ENCODE results near the gene IL19. TPM values are rescaled to one million over a fixed set of nuclear protein-coding genes. Genes with fewer than 3 reads are reported as not detected.
A peak's percentile ranks its signal among the peaks of the same experiment; 100 is the strongest.

The IL19 gene
- total RNA-seq, 5 donors from 2014 or later (not counting 1 experiment from before 2014, with no cell fraction given), result not detected

DNA sequence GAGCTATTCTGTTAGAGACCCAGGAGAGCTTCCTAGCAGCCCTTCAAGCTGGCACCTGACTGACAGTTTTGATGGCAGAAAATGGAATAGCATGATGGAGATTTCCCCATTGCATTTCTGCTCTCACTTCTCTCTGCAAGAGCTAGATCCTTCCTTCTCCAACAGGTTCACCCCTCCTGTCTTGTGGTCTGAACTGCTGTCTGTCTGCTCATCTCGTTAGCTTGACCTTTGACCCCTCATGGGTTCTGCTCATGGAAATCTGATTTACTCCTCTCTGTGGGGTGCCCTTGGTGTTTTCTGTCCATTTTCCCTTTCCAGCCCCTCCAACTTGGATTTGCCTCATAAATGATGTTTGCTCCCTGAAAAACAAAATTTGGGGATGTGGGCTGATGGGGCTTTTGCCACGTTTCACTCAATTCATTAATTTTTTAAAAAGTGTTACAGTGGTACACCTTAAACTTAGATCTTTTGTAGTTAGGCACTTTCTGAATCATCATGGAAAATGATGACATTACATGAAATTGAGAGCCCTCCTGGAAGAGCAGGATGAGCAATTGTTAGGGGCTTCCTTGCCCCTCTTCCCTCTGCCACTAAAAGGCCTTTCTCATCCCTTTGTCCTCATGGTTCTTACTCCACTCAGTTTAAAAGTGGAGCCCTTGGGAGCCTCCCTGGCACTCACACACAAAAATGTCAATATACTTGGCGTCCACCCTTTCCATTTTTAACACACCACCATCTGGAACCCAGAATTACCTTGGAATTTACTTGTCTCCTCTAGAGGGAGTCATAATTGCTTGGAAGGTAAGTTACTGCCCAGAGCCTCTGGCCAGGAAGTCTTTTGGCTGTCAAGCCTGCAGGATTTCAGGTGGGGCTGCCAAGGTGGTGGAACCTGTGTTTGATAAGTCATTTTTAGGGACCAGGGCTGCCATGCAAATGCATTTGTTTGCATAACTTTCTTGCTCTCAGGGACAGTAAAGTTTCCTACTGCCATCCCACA is 31.9 kb upstream of the IL19 start:
- CTCF ChIA-PET, result interaction anchor here (0.8 to 5.9 kb wide), 8 partner anchors 10 to 243 kb away, joined by 3 to 140 read pairs (median 4); no protein-coding TSS in a partner anchor
- H3K27ac Mint-ChIP-seq, result peak overlapping the region; percentile 91
- Histone ChIP-seq H3K9me3 (no peaks in the 10 kb centered on the region), H3K4me3 (ENCODE audit: control insufficient read depth in 1 of 2, extremely low read depth in 1 of 2, low read length in 1 of 2) (no peak overlapping the region), H3K36me3 (ENCODE audit: control insufficient read depth in 2 of 2, extremely low read depth in 1 of 2, insufficient read depth in 1 of 2, low read length in 1 of 2) (peaks cover 3 to 10% of the 10 kb centered on the region in 2 donors), H3K27me3 (replicated peaks in 1 of 2; ENCODE audit: control insufficient read depth in 2 of 2, extremely low read depth in 1 of 2, insufficient read depth in 2 of 2, low read length in 1 of 2) (no peaks in the 10 kb centered on the region), H3K4me1 (ENCODE audit: control insufficient read depth in 1 of 2, extremely low read depth in 1 of 2, insufficient read depth in 2 of 2, low read length in 2 of 2) (peaks cover 53 to 71% of the 10 kb centered on the region in 2 experiments), H3K27ac (ENCODE audit: low read length) (peak overlapping the region; percentile 89)
- no peaks in the 10 kb centered on the region for H3K27me3 Mint-ChIP-seq
- DNase-seq (no peak), ATAC-seq (replicated peaks in 1 of 4) (no peak)
- H3K4me1 Mint-ChIP-seq, result peaks cover 57 to 82% (median 78%) of the 10 kb centered on the region in 3 donors
- H3K36me3 Mint-ChIP-seq, result peaks cover under 1% of the 10 kb centered on the region
- WGBS (ENCODE audit: insufficient coverage), result 67% methylated on average over 1 of the region's 3 CpGs
- H3K9me3 Mint-ChIP-seq, result no peaks in the 10 kb centered on the region
- H3K4me3 Mint-ChIP-seq, result peak overlapping the region in 1 of 3 donors; percentile 63
- POLR2A ChIA-PET, result interaction anchor here (0.6 to 1.0 kb wide), 3 partner anchors 22 to 69 kb away, joined by 3 to 4 read pairs (median 4); no protein-coding TSS in a partner anchor

DNA sequence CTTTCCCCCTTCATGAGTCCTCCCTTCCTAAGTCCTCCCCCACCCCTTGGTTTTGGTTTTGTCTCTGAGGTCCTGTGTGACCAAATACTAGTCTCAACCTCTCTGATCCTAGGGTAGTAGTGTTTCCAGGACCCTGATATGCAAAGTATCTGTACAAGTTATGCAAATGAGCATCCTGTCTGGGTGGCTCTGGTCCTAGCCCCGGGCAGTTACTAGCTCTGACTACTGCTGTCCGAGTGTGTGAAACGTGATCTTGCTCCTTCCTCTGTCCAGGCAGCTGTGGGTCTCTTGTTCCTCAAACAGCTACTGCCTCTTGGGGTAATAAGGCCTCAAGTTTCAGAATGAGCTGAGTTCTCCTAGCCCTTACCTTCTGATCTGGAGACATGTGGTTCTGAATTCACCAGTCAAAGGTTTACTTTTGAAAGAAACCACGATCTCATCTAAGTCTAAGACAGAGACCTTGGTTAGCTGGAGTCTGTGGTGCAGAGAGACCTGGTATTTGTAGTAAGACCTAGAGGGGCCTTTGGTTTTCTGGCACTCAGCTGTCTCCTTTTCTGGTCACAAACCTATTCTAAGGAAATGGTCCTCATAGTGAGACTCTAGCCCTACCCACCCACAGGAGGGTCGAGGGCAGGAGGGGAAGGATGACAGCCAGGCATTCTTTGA is 31.0 kb upstream of the IL19 start:
- no peaks in the 10 kb centered on the region for H3K27me3 Mint-ChIP-seq
- DNase-seq (peak in 2 of 35 experiments; percentile 20 to 59), ATAC-seq (replicated peaks in 1 of 4) (peak; percentile 56 to 63 (median 58))
- H3K9me3 Mint-ChIP-seq, result no peaks in the 10 kb centered on the region
- Histone ChIP-seq H3K9me3 (no peaks in the 10 kb centered on the region), H3K4me1 (ENCODE audit: control insufficient read depth in 1 of 2, extremely low read depth in 1 of 2, insufficient read depth in 2 of 2, low read length in 2 of 2) (peaks cover 53 to 72% of the 10 kb centered on the region in 2 experiments), H3K36me3 (ENCODE audit: control insufficient read depth in 2 of 2, extremely low read depth in 1 of 2, insufficient read depth in 1 of 2, low read length in 1 of 2) (peaks cover 3 to 4% of the 10 kb centered on the region in 2 donors), H3K27me3 (replicated peaks in 1 of 2; ENCODE audit: control insufficient read depth in 2 of 2, extremely low read depth in 1 of 2, insufficient read depth in 2 of 2, low read length in 1 of 2) (no peaks in the 10 kb centered on the region), H3K27ac (ENCODE audit: low read length) (peak overlapping the region; percentile 42), H3K4me3 (ENCODE audit: control insufficient read depth in 1 of 2, extremely low read depth in 1 of 2, low read length in 1 of 2) (no peak overlapping the region)
- H3K27ac Mint-ChIP-seq, result peak overlapping the region; percentile 79 to 91
- peak overlapping the region in 1 of 3 donors; percentile 63 for H3K4me3 Mint-ChIP-seq
- ChIA-PET POLR2A (interaction anchor here in 1 of 2 donors (0.6 to 1.0 kb wide), 3 partner anchors 27 to 71 kb away, joined by 3 to 4 read pairs (median 3); no protein-coding TSS in a partner anchor), CTCF (interaction anchor here in 1 of 2 donors (0.6 to 1.5 kb wide), 12 partner anchors 10 to 247 kb away, joined by 3 to 7 read pairs (median 4); no protein-coding TSS in a partner anchor)
- WGBS (ENCODE audit: insufficient coverage), result 8% methylated on average over 3 of the region's 5 CpGs
- H3K36me3 Mint-ChIP-seq, result no peaks in the 10 kb centered on the region
- peaks cover 59 to 82% (median 80%) of the 10 kb centered on the region in 3 donors for H3K4me1 Mint-ChIP-seq

DNA sequence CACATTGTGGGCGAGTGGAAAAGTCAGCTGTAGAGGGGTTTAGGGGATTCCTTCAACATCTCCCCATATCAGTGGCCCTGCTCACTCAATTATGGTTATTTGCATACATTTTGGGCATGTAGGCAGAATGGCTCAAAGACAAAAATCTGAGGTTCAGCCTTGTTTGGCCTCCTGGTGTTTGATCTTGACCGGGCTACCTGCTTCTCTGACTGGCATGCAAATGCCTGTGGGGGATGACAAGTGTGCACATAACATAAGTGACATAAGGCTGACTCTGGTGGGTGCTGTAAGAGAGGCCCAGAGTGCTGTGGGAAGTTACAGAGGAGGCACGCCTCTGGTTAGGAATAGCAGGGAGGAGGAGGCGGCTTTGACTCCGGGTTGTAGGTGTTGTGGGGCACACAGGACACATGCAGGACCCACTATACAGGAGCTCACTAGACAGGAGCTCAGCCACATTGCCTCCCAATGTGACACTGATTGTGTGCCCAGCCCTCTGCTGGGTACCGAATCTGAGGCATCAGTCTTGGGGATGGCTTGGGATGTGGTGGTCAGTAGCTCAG is 29.4 kb upstream of the IL19 start:
- WGBS (ENCODE audit: insufficient coverage), result 83% methylated on average over 4 of the region's 6 CpGs
- no peak overlapping the region for H3K4me3 ChIP-seq (ENCODE audit: control insufficient read depth in 1 of 2, extremely low read depth in 1 of 2, low read length in 1 of 2)
- H3K9me3 ChIP-seq, result no peaks in the 10 kb centered on the region
- ChIA-PET CTCF (interaction anchor here in 1 of 2 donors (0.6 kb wide), 1 partner anchor 136 kb away, joined by 6 read pairs; no protein-coding TSS in a partner anchor), POLR2A (interaction anchor here in 1 of 2 donors (0.5 to 0.6 kb wide), 2 partner anchors 30 to 88 kb away, joined by 4 to 5 read pairs; no protein-coding TSS in a partner anchor)
- no peaks in the 10 kb centered on the region for H3K27me3 Mint-ChIP-seq
- H3K36me3 Mint-ChIP-seq, result no peaks in the 10 kb centered on the region
- ATAC-seq (replicated peaks in 1 of 4) (no peak), DNase-seq (no peak)
- H3K27ac ChIP-seq (ENCODE audit: low read length), result no peak overlapping the region
- H3K36me3 ChIP-seq (ENCODE audit: control insufficient read depth in 2 of 2, extremely low read depth in 1 of 2, insufficient read depth in 1 of 2, low read length in 1 of 2), result no peaks in the 10 kb centered on the region
- no peak overlapping the region for H3K27ac Mint-ChIP-seq
- H3K4me1 ChIP-seq (ENCODE audit: control insufficient read depth in 1 of 2, extremely low read depth in 1 of 2, insufficient read depth in 2 of 2, low read length in 2 of 2), result peaks cover 42 to 62% of the 10 kb centered on the region in 2 experiments
- H3K9me3 Mint-ChIP-seq, result no peaks in the 10 kb centered on the region
- H3K27me3 ChIP-seq (replicated peaks in 1 of 2; ENCODE audit: control insufficient read depth in 2 of 2, extremely low read depth in 1 of 2, insufficient read depth in 2 of 2, low read length in 1 of 2), result no peaks in the 10 kb centered on the region
- H3K4me3 Mint-ChIP-seq, result no peak overlapping the region
- H3K4me1 Mint-ChIP-seq, result peaks cover 53 to 82% (median 80%) of the 10 kb centered on the region in 3 donors

DNA sequence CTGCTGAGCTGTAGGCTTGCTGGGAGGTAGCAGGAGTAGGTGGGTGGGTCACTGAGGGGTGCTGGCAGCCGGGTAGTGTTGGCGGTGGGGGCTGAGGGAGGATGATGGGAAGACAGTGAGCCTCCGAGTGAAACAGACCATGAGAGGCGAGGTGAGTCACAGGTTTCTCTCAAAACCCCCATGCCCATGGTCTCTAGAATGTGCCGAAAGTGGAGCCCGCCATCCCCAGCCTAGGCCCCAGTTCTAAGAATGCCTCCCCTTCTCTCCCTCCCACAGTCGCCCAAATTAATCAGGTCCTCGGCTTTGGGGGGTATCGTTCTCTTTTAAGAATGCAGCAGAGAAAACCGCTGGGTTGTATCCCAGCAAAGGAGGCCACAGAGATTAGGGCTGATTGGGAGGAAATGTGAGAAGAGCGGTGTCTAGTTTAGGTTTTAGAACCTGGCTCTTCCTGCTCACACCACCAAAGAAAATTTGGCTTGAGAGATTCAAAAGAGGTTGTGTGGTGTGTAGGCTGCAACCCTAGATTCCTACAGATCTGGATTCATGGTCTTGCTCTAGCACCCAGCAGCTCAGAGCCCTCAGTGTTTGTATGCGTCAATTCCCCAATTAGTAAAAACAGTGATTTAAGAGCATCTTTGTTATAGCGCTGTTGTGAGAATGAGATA is 27.7 kb upstream of the IL19 start:
- Mint-ChIP-seq H3K4me1 (peaks cover 36 to 72% (median 68%) of the 10 kb centered on the region in 3 donors), H3K36me3 (no peaks in the 10 kb centered on the region), H3K27me3 (no peaks in the 10 kb centered on the region), H3K9me3 (no peaks in the 10 kb centered on the region), H3K27ac (peak overlapping the region in 1 of 2 donors; percentile 6), H3K4me3 (no peak overlapping the region)
- no peak for DNase-seq
- no CpG with 5 or more reads among the region's 13 CpGs for WGBS (ENCODE audit: insufficient coverage)
- Histone ChIP-seq H3K27me3 (replicated peaks in 1 of 2; ENCODE audit: control insufficient read depth in 2 of 2, extremely low read depth in 1 of 2, insufficient read depth in 2 of 2, low read length in 1 of 2) (no peaks in the 10 kb centered on the region), H3K36me3 (ENCODE audit: control insufficient read depth in 2 of 2, extremely low read depth in 1 of 2, insufficient read depth in 1 of 2, low read length in 1 of 2) (no peaks in the 10 kb centered on the region), H3K27ac (ENCODE audit: low read length) (no peak overlapping the region), H3K4me1 (ENCODE audit: control insufficient read depth in 1 of 2, extremely low read depth in 1 of 2, insufficient read depth in 2 of 2, low read length in 2 of 2) (peaks cover 30 to 46% of the 10 kb centered on the region in 2 experiments), H3K4me3 (ENCODE audit: control insufficient read depth in 1 of 2, extremely low read depth in 1 of 2, low read length in 1 of 2) (no peak overlapping the region), H3K9me3 (no peaks in the 10 kb centered on the region)
- ChIA-PET CTCF (interaction anchor here (0.6 to 1.1 kb wide), 3 partner anchors 8 to 68 kb away, joined by 3 to 4 read pairs (median 4); no protein-coding TSS in a partner anchor), POLR2A (no interaction called here)
- no peak for ATAC-seq (replicated peaks in 1 of 4)

DNA sequence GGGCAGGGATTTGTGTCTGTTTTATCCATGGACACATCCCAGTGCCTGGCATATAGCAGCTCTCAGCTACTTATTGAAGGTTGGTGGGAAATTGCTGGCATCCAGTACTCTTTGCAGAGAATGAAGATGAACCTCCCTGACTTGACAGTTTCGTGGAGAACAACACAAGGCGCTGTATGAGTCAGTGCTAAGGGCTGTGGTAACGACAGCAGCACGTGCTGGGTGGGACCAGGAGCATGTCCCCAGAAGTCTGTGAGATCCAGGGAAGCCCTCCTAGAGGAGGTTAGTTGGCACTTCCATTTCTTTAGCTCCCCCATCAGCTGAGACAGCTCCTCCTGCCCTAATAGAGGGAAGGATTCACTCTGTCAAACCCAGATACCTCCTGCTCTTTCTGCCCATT is 25.9 kb upstream of the IL19 start:
- H3K27me3 ChIP-seq (replicated peaks in 1 of 2; ENCODE audit: control insufficient read depth in 2 of 2, extremely low read depth in 1 of 2, insufficient read depth in 2 of 2, low read length in 1 of 2), result no peaks in the 10 kb centered on the region
- no peaks in the 10 kb centered on the region for H3K36me3 Mint-ChIP-seq
- H3K27ac Mint-ChIP-seq, result peak overlapping the region in 1 of 2 donors; percentile 50
- H3K9me3 ChIP-seq, result no peaks in the 10 kb centered on the region
- H3K36me3 ChIP-seq (ENCODE audit: control insufficient read depth in 2 of 2, extremely low read depth in 1 of 2, insufficient read depth in 1 of 2, low read length in 1 of 2), result no peaks in the 10 kb centered on the region
- ChIA-PET POLR2A (no interaction called here), CTCF (interaction anchor here in 1 of 2 donors (1.3 kb wide), 1 partner anchor 167 kb away, joined by 3 read pairs; no protein-coding TSS in a partner anchor)
- H3K4me3 Mint-ChIP-seq, result no peak overlapping the region
- peaks cover 25 to 63% (median 55%) of the 10 kb centered on the region in 3 donors for H3K4me1 Mint-ChIP-seq
- ATAC-seq (replicated peaks in 1 of 4), result peak in 3 of 4 experiments; percentile 15 to 72 (median 54)
- no peak overlapping the region for H3K27ac ChIP-seq (ENCODE audit: low read length)
- no peak overlapping the region for H3K4me3 ChIP-seq (ENCODE audit: control insufficient read depth in 1 of 2, extremely low read depth in 1 of 2, low read length in 1 of 2)
- H3K4me1 ChIP-seq (ENCODE audit: control insufficient read depth in 1 of 2, extremely low read depth in 1 of 2, insufficient read depth in 2 of 2, low read length in 2 of 2), result peaks cover 12 to 27% of the 10 kb centered on the region in 2 experiments
- WGBS (ENCODE audit: insufficient coverage), result 31% methylated on average over 4 of the region's 4 CpGs
- no peaks in the 10 kb centered on the region for H3K9me3 Mint-ChIP-seq
- H3K27me3 Mint-ChIP-seq, result no peaks in the 10 kb centered on the region
- DNase-seq, result no peak
